Transverse colon (tissue), 4 donors: ENCODE measurements around the gene RTL10. TPM values are rescaled to one million over a fixed set of nuclear protein-coding genes. Genes with fewer than 3 reads are reported as not detected.

Experiments used
- DNase-seq: peaks from one replicate; pipeline ENCODE4 v3.0.0-alpha.2; 2019
- H3K27ac ChIP-seq, 4 donors: fragments of 200-600 bp; sonication (generic); 2 replicates each; pipeline ENCODE4 v1.5.1; 2016 to 2018; ENCODE audit warnings: inconsistent platforms in 4 of 4
- H3K27me3 ChIP-seq: fragments of 200-600 bp; sonication (generic); 2 replicates; pipeline ENCODE4 v1.5.1; 2017; ENCODE audit warnings: inconsistent platforms
- H3K36me3 ChIP-seq, 4 donors: fragments of 200-600 bp; sonication (generic); 2 replicates each; pipeline ENCODE4 v1.5.1; 2017 to 2019; ENCODE audit warnings: inconsistent platforms in 4 of 4
- H3K4me1 ChIP-seq, 4 donors: fragments of 200-600 bp; sonication (generic); 2 replicates each; pipeline ENCODE4 v1.5.1; 2017 to 2020; ENCODE audit warnings: inconsistent platforms in 4 of 4
- H3K4me3 ChIP-seq, 4 donors: fragments of 200-600 bp; sonication (generic); 1 replicate in 1 of 4; 2 replicates in 3 of 4; pipeline versions ENCODE4 v1.5.1 to v1.6.1; 2017 to 2019; ENCODE audit warnings: inconsistent platforms in 4 of 4
- H3K9me3 ChIP-seq, 2 donors: fragments of 200-600 bp; sonication (generic); 2 replicates each; pipeline ENCODE4 v1.5.1; 2017 to 2019; ENCODE audit warnings: inconsistent platforms in 2 of 2
- CTCF ChIP-seq, 5 experiments: fragments of 200-600 bp in 3 of 5; fragments of 450-650 bp in 2 of 5; sonication (generic) in 3 of 5; IDR thresholded peaks; 1 replicate in 2 of 5; 2 replicates in 3 of 5; pipeline ENCODE4 v1.5.1; 2016 to 2017; ENCODE audit warnings: antibody characterized with exemption in 5 of 5, inconsistent platforms in 3 of 5, mild to moderate bottlenecking in 2 of 5, moderate library complexity in 1 of 5
- EP300 ChIP-seq: sonication (generic); formaldehyde crosslinking; IDR thresholded peaks from one replicate; pipeline ENCODE4 v1.6.1; 2017; ENCODE audit warnings: antibody characterized with exemption, low read depth
- POLR2A ChIP-seq: fragments of 450-650 bp; IDR thresholded peaks from one replicate; pipeline ENCODE4 v1.6.1; 2016; ENCODE audit warnings: antibody characterized with exemption, mild to moderate bottlenecking, moderate library complexity
- POLR2AphosphoS5 ChIP-seq, 3 donors: sonication (generic); formaldehyde crosslinking; IDR thresholded peaks; one replicate each; pipeline ENCODE4 v1.6.1; 2016; ENCODE audit warnings: antibody characterized with exemption in 3 of 3
- WGBS, 2 donors: methylation state at CpG; one replicate each; pipeline ENCODE4 v1.1.5; 2018; ENCODE audit warnings: low coverage in 1 of 2; 5-methylcytosine and 5-hydroxymethylcytosine counted together
- in situ Hi-C, 4 donors: fragments of 200-750 bp; cut with MboI; loops; one replicate each; pipeline versions ENCODE4 v1.15.0 to v1.15.1; 2017; ENCODE audit warnings: low sequenced_read_pairs in 3 of 4, low pct_ligation_motif_present in 1 of 4, low pct_unique_long_range_greater_than_20kb in 1 of 4
- intact Hi-C: fragments of 100-400 bp; cut with DNase I; formaldehyde crosslinking; loops from one replicate; pipeline ENCODE4 v1.15.1; 2023; ENCODE audit warnings: low total_unique reads
- total RNA-seq, 4 donors: library from RNA; depleted of rRNA; stranded (reverse); fragments of >200 nt; gene quantifications; one replicate each; pipeline ENCODE4 v1.1.0, GENCODE V29; 2016

Gene RTL10
- total RNA-seq, 4 donors from 2014 or later, result 7.1 to 16.8 (median 7.8) TPM

DNA sequence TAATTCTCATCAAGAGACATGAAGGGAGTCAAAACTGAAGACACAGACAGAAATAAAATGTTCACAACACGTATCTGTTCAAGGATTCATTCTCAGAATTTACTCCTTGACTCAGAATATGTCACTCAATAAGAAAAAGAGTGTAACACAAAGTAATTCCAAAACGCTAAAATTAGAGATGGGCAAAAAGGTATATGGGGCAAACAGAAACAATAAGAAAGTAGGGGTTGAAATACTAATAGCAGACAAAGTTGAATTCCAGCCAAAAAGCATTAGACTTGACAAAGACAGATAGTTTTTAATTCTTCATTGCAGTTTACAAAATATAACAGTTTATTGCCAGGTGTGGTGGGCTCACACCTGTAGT lies 26.7 kb downstream of the RTL10 start:
- in situ Hi-C loops, result no loop called here
- H3K9me3 ChIP-seq, result no peaks in the 10 kb centered on the region

DNA sequence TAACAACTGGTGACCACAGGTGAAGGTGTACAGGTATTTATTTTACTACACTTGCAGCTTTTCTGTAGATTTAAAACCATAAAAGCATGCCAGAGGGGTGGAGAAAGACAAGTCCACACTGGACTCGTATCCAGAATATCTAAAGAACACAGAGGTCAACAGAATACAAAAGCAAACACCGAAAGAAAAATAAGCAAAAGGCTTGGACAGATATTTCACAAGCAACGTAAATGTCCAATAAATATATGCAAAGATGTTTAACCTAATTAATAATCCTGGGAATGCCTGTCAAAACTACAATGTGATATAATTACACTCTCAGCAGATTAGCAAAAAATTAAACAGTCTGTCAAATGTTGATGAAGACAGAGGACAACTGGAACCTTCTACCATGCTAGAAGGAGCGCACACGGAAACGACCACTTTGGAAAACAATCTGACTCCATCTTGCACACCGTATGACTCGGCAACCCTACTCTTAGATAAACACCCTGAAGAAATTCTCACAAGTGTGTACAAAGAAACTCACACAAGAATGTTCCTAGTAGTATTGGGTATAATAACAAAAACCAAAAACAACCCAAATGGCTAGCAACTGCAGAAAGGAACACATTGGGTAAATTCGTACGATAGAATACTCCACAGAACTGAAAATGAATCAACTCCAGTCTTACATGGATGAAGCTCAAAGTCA lies 27.2 kb downstream of the RTL10 start:
- H3K9me3 ChIP-seq, result no peaks in the 10 kb centered on the region
- no peak overlapping the region for H3K27ac ChIP-seq
- H3K4me3 ChIP-seq, result no peak overlapping the region
- in situ Hi-C loops, result no loop called here
- no peak for DNase-seq
- TF ChIP-seq POLR2AphosphoS5 (IDR thresholded peaks at IDR 0.05) (no peak), POLR2A (no peak), EP300 (no peak), CTCF (IDR thresholded peaks at IDR 0.05) (no peak)
- H3K4me1 ChIP-seq, result no peaks in the 10 kb centered on the region
- 74 to 80% methylated on average over 7 to 10 of the region's 10 CpGs for WGBS, 2 donors
- H3K36me3 ChIP-seq, result no peaks in the 10 kb centered on the region
- intact Hi-C loops, result no loop called here
- H3K27me3 ChIP-seq, result no peaks in the 10 kb centered on the region

More for the DNA sequence above, 26.7 kb downstream of the RTL10 start:
- H3K27me3 ChIP-seq, result no peaks in the 10 kb centered on the region
- 84 to 96% methylated on average over 2 of the region's 2 CpGs for WGBS, 2 donors
- H3K36me3 ChIP-seq, result no peaks in the 10 kb centered on the region
- intact Hi-C loops, result no loop called here
- no peak overlapping the region for H3K27ac ChIP-seq
- no peaks in the 10 kb centered on the region for H3K4me1 ChIP-seq
- H3K4me3 ChIP-seq, result no peak overlapping the region
- DNase-seq, result no peak
- no peak for TF ChIP-seq POLR2AphosphoS5 (IDR thresholded peaks at IDR 0.05)
- TF ChIP-seq CTCF (IDR thresholded peaks at IDR 0.05), result no peak
- TF ChIP-seq EP300, result no peak

GRCh38 chr22:19826619-19826950 lies 28.1 kb downstream of the RTL10 start:
- TF ChIP-seq EP300 (no peak), CTCF (IDR thresholded peaks at IDR 0.05) (no peak), POLR2A (no peak), POLR2AphosphoS5 (IDR thresholded peaks at IDR 0.05) (no peak)
- 56 to 60% methylated on average over 1 to 2 of the region's 2 CpGs for WGBS, 2 donors
- intact Hi-C loops, result no loop called here

GRCh38 chr22:19825904-19826618 lies 28.6 kb downstream of the RTL10 start:
- no peaks in the 10 kb centered on the region for H3K36me3 ChIP-seq
- TF ChIP-seq EP300 (no peak), CTCF (IDR thresholded peaks at IDR 0.05) (no peak), POLR2AphosphoS5 (IDR thresholded peaks at IDR 0.05) (no peak), POLR2A (no peak)
- intact Hi-C loops, result no loop called here
- 90 to 94% methylated on average over 4 to 7 of the region's 7 CpGs for WGBS, 2 donors
- no peaks in the 10 kb centered on the region for H3K27me3 ChIP-seq
- no peak for DNase-seq
- H3K4me3 ChIP-seq, result no peak overlapping the region
- H3K4me1 ChIP-seq, result no peaks in the 10 kb centered on the region
- H3K27ac ChIP-seq, result no peak overlapping the region
- H3K9me3 ChIP-seq, result no peaks in the 10 kb centered on the region
- in situ Hi-C loops, result no loop called here

More at GRCh38 chr22:19826619-19826950, 28.1 kb downstream of the RTL10 start:
- Histone ChIP-seq H3K9me3 (no peaks in the 10 kb centered on the region), H3K27me3 (no peaks in the 10 kb centered on the region), H3K4me1 (no peaks in the 10 kb centered on the region), H3K36me3 (no peaks in the 10 kb centered on the region), H3K4me3 (no peak overlapping the region), H3K27ac (no peak overlapping the region)
- DNase-seq, result no peak
- in situ Hi-C loops, result no loop called here
